ENCODE data around the gene SLC1A4. TPM values are rescaled to one million over a fixed set of nuclear protein-coding genes. Genes with fewer than 3 reads are reported as not detected.
A peak's percentile ranks its signal among the peaks of the same experiment; 100 is the strongest.

SLC1A4 gene
- polyA plus RNA-seq, 1 of the 3 experiments (the other 2 are of a cell fraction), result 4.4 TPM

DNA sequence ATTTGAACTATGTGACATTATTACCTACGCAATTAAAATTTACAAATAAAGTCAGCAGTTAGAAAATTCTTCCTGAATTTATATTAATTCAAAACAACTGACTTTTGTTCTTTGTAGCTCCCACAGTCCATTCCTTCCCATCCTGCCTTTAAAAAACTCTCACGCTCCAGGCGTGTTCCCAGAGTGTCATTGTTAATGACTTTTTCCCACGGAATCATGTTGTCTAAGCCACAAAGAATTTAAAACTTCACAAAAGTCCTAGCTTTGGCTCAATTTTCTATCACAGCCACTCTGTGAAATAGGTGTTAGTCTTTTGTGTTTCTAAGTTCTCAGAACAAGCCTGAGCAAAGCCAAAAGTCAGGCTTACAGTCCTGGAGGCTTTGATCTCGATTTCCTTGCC, 26.5 kb downstream of the SLC1A4 start (continued):
- TF ChIP-seq, protein P1, sequence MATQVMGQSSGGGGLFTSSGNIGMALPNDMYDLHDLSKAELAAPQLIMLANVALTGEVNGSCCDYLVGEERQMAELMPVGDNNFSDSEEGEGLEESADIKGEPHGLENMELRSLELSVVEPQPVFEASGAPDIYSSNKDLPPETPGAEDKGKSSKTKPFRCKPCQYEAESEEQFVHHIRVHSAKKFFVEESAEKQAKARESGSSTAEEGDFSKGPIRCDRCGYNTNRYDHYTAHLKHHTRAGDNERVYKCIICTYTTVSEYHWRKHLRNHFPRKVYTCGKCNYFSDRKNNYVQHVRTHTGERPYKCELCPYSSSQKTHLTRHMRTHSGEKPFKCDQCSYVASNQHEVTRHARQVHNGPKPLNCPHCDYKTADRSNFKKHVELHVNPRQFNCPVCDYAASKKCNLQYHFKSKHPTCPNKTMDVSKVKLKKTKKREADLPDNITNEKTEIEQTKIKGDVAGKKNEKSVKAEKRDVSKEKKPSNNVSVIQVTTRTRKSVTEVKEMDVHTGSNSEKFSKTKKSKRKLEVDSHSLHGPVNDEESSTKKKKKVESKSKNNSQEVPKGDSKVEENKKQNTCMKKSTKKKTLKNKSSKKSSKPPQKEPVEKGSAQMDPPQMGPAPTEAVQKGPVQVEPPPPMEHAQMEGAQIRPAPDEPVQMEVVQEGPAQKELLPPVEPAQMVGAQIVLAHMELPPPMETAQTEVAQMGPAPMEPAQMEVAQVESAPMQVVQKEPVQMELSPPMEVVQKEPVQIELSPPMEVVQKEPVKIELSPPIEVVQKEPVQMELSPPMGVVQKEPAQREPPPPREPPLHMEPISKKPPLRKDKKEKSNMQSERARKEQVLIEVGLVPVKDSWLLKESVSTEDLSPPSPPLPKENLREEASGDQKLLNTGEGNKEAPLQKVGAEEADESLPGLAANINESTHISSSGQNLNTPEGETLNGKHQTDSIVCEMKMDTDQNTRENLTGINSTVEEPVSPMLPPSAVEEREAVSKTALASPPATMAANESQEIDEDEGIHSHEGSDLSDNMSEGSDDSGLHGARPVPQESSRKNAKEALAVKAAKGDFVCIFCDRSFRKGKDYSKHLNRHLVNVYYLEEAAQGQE (IDR thresholded peaks at IDR 0.05; ENCODE audit: low read depth, low read length), result no peak
- TF ChIP-seq, protein P2, sequence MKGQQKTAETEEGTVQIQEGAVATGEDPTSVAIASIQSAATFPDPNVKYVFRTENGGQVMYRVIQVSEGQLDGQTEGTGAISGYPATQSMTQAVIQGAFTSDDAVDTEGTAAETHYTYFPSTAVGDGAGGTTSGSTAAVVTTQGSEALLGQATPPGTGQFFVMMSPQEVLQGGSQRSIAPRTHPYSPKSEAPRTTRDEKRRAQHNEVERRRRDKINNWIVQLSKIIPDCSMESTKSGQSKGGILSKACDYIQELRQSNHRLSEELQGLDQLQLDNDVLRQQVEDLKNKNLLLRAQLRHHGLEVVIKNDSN (IDR thresholded peaks at IDR 0.05; ENCODE audit: borderline replicate concordance, low read depth), result no peak
- TF ChIP-seq JUND (IDR thresholded peaks at IDR 0.05), result no peak

DNA sequence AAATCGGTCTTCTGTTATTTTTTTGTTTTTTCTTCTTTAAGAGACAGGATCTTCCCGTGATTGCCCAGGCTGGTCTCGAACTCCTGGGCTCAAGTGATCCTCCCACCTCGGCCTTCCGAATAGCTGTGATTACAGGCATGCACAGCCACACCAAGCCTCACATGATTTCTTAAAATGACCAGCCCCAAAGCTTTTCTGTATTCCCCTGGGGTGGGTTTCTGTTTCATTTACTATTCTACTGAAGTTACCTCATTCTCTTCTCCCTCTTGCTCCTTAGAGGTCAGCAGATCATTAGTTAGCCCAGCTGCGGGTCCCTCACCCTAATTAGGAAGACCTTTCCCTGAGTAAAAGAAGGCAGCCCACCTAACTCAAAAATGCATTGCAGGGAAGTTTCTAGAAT, 27.6 kb downstream of the SLC1A4 start:
- no peak overlapping the region for H3K27ac ChIP-seq (ENCODE audit: low read depth in 2 of 2, low read length in 1 of 2)
- POLR2A ChIA-PET, result no interaction called here
- H3K4me1 ChIP-seq (ENCODE audit: control insufficient read depth in 1 of 2, insufficient read depth in 2 of 2, low read depth in 1 of 2, low read length in 1 of 2), result peaks cover 0 to 14% of the 10 kb centered on the region in 2 experiments; a peak in 1 of 4 replicates
- H3K9me2 ChIP-seq, result no peaks in the 10 kb centered on the region
- no peak overlapping the region for H2AFZ ChIP-seq (ENCODE audit: low read depth)
- H3K79me2 ChIP-seq (ENCODE audit: insufficient read depth), result no peaks in the 10 kb centered on the region
- H3F3A ChIP-seq (replicated peaks; ENCODE audit: insufficient read depth), result no peaks in the 10 kb centered on the region
- peaks cover 7 to 34% of the 10 kb centered on the region in 2 experiments for H3K36me3 ChIP-seq (replicated peaks in 1 of 2; ENCODE audit: control insufficient read depth in 1 of 2, insufficient read depth in 2 of 2, low read length in 1 of 2)
- H4K20me1 ChIP-seq (ENCODE audit: insufficient read depth), result no peaks in the 10 kb centered on the region
- no peak overlapping the region for H3K4me3 ChIP-seq (ENCODE audit: low read depth in 2 of 2, low read length in 1 of 2)
- CTCF ChIA-PET, result no interaction called here
- DNase-seq, result no peak
- TF ChIP-seq EZH2phosphoT487 (IDR thresholded peaks at IDR 0.05; ENCODE audit: borderline replicate concordance, low read depth), result no peak
- TF ChIP-seq FOXJ3 (CRISPR knock-in tag; IDR thresholded peaks at IDR 0.05), result no peak
- TF ChIP-seq, protein P3, sequence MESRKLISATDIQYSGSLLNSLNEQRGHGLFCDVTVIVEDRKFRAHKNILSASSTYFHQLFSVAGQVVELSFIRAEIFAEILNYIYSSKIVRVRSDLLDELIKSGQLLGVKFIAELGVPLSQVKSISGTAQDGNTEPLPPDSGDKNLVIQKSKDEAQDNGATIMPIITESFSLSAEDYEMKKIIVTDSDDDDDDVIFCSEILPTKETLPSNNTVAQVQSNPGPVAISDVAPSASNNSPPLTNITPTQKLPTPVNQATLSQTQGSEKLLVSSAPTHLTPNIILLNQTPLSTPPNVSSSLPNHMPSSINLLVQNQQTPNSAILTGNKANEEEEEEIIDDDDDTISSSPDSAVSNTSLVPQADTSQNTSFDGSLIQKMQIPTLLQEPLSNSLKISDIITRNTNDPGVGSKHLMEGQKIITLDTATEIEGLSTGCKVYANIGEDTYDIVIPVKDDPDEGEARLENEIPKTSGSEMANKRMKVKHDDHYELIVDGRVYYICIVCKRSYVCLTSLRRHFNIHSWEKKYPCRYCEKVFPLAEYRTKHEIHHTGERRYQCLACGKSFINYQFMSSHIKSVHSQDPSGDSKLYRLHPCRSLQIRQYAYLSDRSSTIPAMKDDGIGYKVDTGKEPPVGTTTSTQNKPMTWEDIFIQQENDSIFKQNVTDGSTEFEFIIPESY (IDR thresholded peaks at IDR 0.05; ENCODE audit: borderline replicate concordance, low read depth), result no peak
- TF ChIP-seq MEF2A (IDR thresholded peaks at IDR 0.05; ENCODE audit: borderline replicate concordance, low read depth), result no peak
- TF ChIP-seq ELF1 (IDR thresholded peaks at IDR 0.05), result no peak
- no peaks in the 10 kb centered on the region for H3K9me3 ChIP-seq
- WGBS (ENCODE audit: low lambda C conversion rate), result 90% methylated on average over 6 of the region's 6 CpGs
- no peak overlapping the region for H3K9ac ChIP-seq
- no peak overlapping the region for H3K4me2 ChIP-seq
- no peaks in the 10 kb centered on the region for H3K27me3 ChIP-seq (ENCODE audit: insufficient read depth)

DNA sequence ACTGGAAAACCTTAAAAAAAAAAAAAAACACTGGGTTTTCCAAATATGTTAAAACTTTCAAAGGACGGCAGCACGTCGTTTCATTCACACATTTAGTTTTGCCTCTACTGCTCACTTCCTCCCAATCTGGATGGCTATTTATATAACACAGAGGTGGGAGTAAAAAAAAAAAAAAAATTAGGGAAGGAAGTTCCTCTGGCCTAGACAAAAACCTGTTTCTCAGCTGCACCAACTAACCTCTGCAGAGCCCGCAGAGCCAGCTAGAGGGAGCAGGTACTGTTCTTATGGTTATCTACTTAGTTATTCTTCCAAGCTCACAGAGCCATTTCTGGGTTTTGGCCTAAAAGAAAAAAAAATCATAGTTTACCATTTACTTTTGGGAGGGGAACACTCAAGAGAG, 28.1 kb downstream of the SLC1A4 start:
- CTCF ChIA-PET, result interaction anchor here (1.0 kb wide), 1 partner anchor 32 kb away, joined by 3 read pairs; no protein-coding TSS in a partner anchor
- POLR2A ChIA-PET, result no interaction called here

More for the DNA sequence above, 28.1 kb downstream of the SLC1A4 start:
- H3K36me3 ChIP-seq (replicated peaks in 1 of 2; ENCODE audit: control insufficient read depth in 1 of 2, insufficient read depth in 2 of 2, low read length in 1 of 2), result peaks cover 7 to 34% of the 10 kb centered on the region in 2 experiments
- H2AFZ ChIP-seq (ENCODE audit: low read depth), result no peak overlapping the region
- H3K27ac ChIP-seq (ENCODE audit: low read depth in 2 of 2, low read length in 1 of 2), result no peak overlapping the region
- H3K4me2 ChIP-seq, result no peak overlapping the region
- no peak overlapping the region for H3K4me3 ChIP-seq (ENCODE audit: low read depth in 2 of 2, low read length in 1 of 2)
- WGBS (ENCODE audit: low lambda C conversion rate), result 97% methylated on average over 4 of the region's 4 CpGs
- DNase-seq, result no peak
- no peaks in the 10 kb centered on the region for H3K79me2 ChIP-seq (ENCODE audit: insufficient read depth)
- peaks cover 0 to 18% of the 10 kb centered on the region in 2 experiments; a peak in 1 of 4 replicates for H3K4me1 ChIP-seq (ENCODE audit: control insufficient read depth in 1 of 2, insufficient read depth in 2 of 2, low read depth in 1 of 2, low read length in 1 of 2)
- no peak overlapping the region for H3K9ac ChIP-seq
- H3K27me3 ChIP-seq (ENCODE audit: insufficient read depth), result no peaks in the 10 kb centered on the region
- H3K9me2 ChIP-seq, result no peaks in the 10 kb centered on the region
- no peak for TF ChIP-seq MXI1 (IDR thresholded peaks at IDR 0.05; ENCODE audit: low read depth, low read length)
- TF ChIP-seq, protein P4, sequence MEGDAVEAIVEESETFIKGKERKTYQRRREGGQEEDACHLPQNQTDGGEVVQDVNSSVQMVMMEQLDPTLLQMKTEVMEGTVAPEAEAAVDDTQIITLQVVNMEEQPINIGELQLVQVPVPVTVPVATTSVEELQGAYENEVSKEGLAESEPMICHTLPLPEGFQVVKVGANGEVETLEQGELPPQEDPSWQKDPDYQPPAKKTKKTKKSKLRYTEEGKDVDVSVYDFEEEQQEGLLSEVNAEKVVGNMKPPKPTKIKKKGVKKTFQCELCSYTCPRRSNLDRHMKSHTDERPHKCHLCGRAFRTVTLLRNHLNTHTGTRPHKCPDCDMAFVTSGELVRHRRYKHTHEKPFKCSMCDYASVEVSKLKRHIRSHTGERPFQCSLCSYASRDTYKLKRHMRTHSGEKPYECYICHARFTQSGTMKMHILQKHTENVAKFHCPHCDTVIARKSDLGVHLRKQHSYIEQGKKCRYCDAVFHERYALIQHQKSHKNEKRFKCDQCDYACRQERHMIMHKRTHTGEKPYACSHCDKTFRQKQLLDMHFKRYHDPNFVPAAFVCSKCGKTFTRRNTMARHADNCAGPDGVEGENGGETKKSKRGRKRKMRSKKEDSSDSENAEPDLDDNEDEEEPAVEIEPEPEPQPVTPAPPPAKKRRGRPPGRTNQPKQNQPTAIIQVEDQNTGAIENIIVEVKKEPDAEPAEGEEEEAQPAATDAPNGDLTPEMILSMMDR (IDR thresholded peaks at IDR 0.05), result peak; percentile 18; the same call in 1 of the 2 replicates
- H3F3A ChIP-seq (replicated peaks; ENCODE audit: insufficient read depth), result no peaks in the 10 kb centered on the region
- no peaks in the 10 kb centered on the region for H3K9me3 ChIP-seq
- H4K20me1 ChIP-seq (ENCODE audit: insufficient read depth), result no peaks in the 10 kb centered on the region

Measured in SK-N-SH (cell line).